H4 (cell line): ENCODE measurements around the gene PAM. TPM values are rescaled to one million over a fixed set of nuclear protein-coding genes. Genes with fewer than 3 reads are reported as not detected.
"Not testable (repeated sequence)": the region's sequence is repeated elsewhere in the genome, so short reads cannot be mapped to it uniquely, and the experiment has no call there.

Experiments
- DNase-seq: peaks from one replicate; pipeline ENCODE4 v3.0.0-alpha.2; 2015; ENCODE audit warnings: low spot score
- total RNA-seq: library from RNA; depleted of rRNA; stranded (reverse); fragments of >200 nt; shearing (Covaris generic); gene quantifications from 2 replicates; pipeline ENCODE4 v1.2.3, GENCODE V29; 2014

Gene PAM
- total RNA-seq, 1 experiment from 2014 or later: 213 TPM

- DNase-seq: no peak
Measured at GRCh38 chr5:103057208-103058130, 302.4 kb downstream of the PAM start.

- no peak for DNase-seq
Measured at GRCh38 chr5:103059525-103059924, 304.4 kb downstream of the PAM start.

GRCh38 chr5:103060424-103060954, 305.4 kb downstream of the PAM start:
- no peak for DNase-seq

- DNase-seq: no peak
Measured at GRCh38 chr5:103066326-103066725, 311.2 kb downstream of the PAM start.

DNA sequence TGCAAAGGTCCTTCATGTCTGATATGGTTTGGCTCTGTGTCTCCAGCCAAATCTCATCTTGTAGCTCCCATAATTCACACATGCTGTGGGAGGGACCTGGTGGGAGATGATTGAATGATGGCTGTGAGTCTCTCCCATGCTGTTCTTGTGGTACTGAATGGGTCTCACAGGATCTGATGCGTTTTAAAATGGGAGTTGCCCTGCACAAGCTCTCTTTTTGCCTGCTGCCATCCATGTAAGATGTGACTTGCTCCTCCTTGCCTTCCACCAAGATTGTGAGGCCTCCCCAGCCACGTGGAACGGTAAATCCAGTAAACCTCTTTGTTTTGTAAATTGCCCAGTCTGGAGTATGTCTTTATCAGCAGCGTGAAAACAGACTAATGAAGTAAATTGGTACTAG, 318.4 kb downstream of the PAM start:
- DNase-seq: not testable (repeated sequence)

- DNase-seq: no peak
Measured at GRCh38 chr5:103075442-103075841, 320.3 kb downstream of the PAM start.
